ENCODE data around the gene SLU7. TPM values are rescaled to one million over a fixed set of nuclear protein-coding genes. Genes with fewer than 3 reads are reported as not detected.

The SLU7 gene
- total RNA-seq, 4 donors from 2014 or later = 70.1 to 122 (median 96.3) TPM

DNA sequence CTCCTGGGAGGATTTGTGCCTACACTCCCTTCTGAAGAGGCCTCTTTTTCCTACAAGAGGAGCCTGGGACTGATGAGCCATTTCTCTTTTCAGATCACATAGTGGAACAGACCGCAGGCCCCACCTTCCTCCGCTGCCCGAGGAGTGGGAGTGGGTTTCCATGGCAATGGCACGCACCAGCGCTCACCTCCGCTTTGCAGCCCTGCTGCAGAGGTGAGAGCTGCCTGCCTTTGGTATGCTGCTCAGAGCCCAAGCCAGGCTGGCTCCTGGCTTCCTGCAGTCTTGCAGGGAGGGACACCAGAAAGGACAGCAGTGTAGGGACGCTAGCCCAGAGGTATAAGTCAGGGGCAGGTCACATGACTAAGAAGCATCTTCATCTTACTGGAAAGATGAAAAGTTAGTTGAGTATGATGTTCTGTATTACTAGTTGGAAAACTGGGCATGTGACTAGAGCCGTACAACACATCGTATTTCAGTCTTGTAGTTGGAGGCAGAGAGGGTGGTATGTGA lies 15.2 kb upstream of the SLU7 start:
- H3K4me3 ChIP-seq (replicated peaks in 1 of 3) = no peak overlapping the region
- peak in 1 of 2 donors; percentile 69 for TF ChIP-seq POLR2A (IDR thresholded peaks at IDR 0.05)
- TF ChIP-seq, protein P1, sequence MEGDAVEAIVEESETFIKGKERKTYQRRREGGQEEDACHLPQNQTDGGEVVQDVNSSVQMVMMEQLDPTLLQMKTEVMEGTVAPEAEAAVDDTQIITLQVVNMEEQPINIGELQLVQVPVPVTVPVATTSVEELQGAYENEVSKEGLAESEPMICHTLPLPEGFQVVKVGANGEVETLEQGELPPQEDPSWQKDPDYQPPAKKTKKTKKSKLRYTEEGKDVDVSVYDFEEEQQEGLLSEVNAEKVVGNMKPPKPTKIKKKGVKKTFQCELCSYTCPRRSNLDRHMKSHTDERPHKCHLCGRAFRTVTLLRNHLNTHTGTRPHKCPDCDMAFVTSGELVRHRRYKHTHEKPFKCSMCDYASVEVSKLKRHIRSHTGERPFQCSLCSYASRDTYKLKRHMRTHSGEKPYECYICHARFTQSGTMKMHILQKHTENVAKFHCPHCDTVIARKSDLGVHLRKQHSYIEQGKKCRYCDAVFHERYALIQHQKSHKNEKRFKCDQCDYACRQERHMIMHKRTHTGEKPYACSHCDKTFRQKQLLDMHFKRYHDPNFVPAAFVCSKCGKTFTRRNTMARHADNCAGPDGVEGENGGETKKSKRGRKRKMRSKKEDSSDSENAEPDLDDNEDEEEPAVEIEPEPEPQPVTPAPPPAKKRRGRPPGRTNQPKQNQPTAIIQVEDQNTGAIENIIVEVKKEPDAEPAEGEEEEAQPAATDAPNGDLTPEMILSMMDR (IDR thresholded peaks at IDR 0.05) = no peak
- H3K27ac ChIP-seq = peak overlapping the region; percentile 58 to 85 (median 85)
- peak; percentile 98 for DNase-seq
- intact Hi-C loops (cut with DNase I) = loop anchor here (10.0 kb wide), 1 partner anchor 81 kb away; no protein-coding TSS in a partner anchor
- 25 to 54% methylated on average over 9 of the region's 9 CpGs for WGBS, 2 donors
- H3K9me3 ChIP-seq = no peaks in the 10 kb centered on the region
- H3K27me3 ChIP-seq = no peaks in the 10 kb centered on the region
- no peaks in the 10 kb centered on the region for H3K36me3 ChIP-seq
- peaks cover 19 to 52% of the 10 kb centered on the region in 2 donors for H3K4me1 ChIP-seq

DNA sequence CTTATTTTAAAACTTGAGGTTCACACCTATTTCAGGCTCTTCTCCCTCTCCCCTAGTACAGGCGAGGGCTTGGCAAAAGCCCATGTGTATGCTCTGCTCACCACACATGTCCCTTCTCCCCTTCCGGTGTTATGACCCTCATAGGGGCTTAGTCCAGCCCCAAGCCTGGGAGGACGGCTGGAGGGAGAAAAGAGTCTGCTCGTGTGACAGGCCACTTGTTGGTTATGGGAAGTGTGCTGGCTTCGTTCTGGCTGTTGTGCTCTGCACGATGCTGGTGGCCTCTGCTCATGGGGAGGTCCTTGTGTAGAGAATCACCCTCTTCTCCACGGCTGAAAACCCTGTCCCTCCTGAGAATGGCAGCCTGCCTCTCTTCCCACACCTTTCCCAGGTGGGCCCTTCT lies 13.9 kb upstream of the SLU7 start:
- 47 to 67% methylated on average over 7 of the region's 7 CpGs for WGBS, 2 donors
- TF ChIP-seq POLR2A (IDR thresholded peaks at IDR 0.05) = no peak
- TF ChIP-seq, protein P1 (IDR thresholded peaks at IDR 0.05) = no peak

DNA sequence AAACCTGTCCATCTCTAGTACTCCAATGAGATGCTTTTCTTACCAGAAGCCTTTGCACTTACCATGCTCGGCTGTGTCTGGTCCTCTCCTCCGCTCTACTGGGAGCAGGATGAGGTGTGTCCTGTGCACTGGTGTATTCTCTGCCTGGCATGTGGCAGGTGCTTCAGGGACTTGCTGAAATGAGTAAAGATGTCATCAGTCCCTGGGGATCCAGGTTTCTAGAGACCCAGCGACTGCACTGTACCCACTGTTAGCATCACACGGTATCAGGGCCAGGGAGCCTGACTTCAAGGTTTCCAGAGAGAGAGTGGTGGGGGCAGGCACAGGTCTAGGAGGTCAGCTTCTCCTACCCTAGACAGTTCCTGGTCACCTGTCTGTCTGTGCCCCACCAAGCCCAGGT lies 13.3 kb upstream of the SLU7 start:
- H3K27me3 ChIP-seq = no peaks in the 10 kb centered on the region
- DNase-seq = no peak

More for the DNA sequence above, 13.9 kb upstream of the SLU7 start:
- Histone ChIP-seq H3K36me3 (no peaks in the 10 kb centered on the region), H3K4me3 (replicated peaks in 1 of 3) (no peak overlapping the region), H3K27me3 (no peaks in the 10 kb centered on the region), H3K9me3 (no peaks in the 10 kb centered on the region), H3K4me1 (peaks cover 25 to 58% of the 10 kb centered on the region in 2 donors), H3K27ac (peak overlapping the region; percentile 48 to 85 (median 85))
- intact Hi-C loops (cut with DNase I) = loop anchor here (10.0 kb wide), 1 partner anchor 82 kb away; no protein-coding TSS in a partner anchor
- peak; percentile 44 to 55 for DNase-seq

DNA sequence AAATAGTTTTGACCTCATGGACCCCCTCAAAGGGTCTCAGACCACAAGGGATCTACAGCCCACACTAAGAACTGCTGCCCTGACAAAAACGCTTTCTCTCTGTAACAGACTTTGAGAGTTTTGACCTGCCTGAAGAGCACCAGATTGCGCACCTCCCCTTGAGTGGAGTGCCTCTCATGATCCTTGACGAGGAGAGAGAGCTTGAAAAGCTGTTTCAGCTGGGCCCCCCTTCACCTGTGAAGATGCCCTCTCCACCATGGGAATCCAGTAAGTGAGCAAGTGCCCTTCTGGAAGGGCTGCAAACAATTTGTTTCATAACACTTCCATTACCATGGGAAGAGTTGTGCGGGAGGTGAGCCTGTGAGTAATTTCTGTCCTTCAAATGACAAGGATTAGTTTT lies 8.7 kb upstream of the SLU7 start:
- Histone ChIP-seq H3K9me3 (no peaks in the 10 kb centered on the region), H3K4me1 (peaks cover 49 to 79% of the 10 kb centered on the region in 2 donors), H3K27me3 (no peaks in the 10 kb centered on the region), H3K27ac (peak overlapping the region; percentile 28 to 78 (median 72)), H3K36me3 (no peaks in the 10 kb centered on the region), H3K4me3 (replicated peaks in 1 of 3) (no peak overlapping the region)
- intact Hi-C loops (cut with DNase I) = no loop called here
- DNase-seq = peak; percentile 88 to 90
- TF ChIP-seq POLR2A (IDR thresholded peaks at IDR 0.05) = peak in 1 of 2 donors; percentile 52
- TF ChIP-seq, protein P1 (IDR thresholded peaks at IDR 0.05) = no peak
- 33 to 46% methylated on average over 4 of the region's 4 CpGs for WGBS, 2 donors

More for the DNA sequence above, 13.3 kb upstream of the SLU7 start:
- H3K9me3 ChIP-seq = no peaks in the 10 kb centered on the region
- H3K4me3 ChIP-seq (replicated peaks in 1 of 3) = no peak overlapping the region
- peak overlapping the region; percentile 48 to 85 (median 85) for H3K27ac ChIP-seq
- no peaks in the 10 kb centered on the region for H3K36me3 ChIP-seq
- TF ChIP-seq POLR2A (IDR thresholded peaks at IDR 0.05) = no peak
- TF ChIP-seq, protein P1 (IDR thresholded peaks at IDR 0.05) = no peak
- H3K4me1 ChIP-seq = peaks cover 28 to 63% of the 10 kb centered on the region in 2 donors
- 83 to 93% methylated on average over 4 of the region's 4 CpGs for WGBS, 2 donors
- intact Hi-C loops (cut with DNase I) = loop anchor here (10.0 kb wide), 1 partner anchor 83 kb away; no protein-coding TSS in a partner anchor

DNA sequence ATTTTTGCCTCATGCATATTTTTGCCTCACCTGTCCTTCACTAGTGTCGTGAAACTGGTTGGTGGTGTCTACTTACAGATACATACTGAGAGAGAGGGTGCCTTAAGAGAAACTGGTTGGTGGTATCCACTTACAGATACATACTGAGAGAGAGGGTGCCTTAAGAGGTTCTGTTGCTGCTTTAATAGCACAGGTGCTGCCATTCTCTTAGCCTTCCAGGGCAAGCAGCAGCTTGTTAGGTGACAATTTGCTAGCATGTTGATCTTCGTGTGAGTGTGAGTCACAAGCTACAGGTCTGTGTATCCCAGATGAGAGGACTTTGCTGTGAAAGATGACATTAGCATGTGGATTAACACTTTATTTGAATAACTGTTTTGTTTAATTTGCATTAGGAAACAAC lies 4.2 kb upstream of the SLU7 start:
- H3K4me3 ChIP-seq (replicated peaks in 1 of 3) = peak overlapping the region in 1 of 3 donors; percentile 9
- intact Hi-C loops (cut with DNase I) = no loop called here
- H3K36me3 ChIP-seq = no peaks in the 10 kb centered on the region
- no peaks in the 10 kb centered on the region for H3K27me3 ChIP-seq
- WGBS, 2 donors = 46 to 51% methylated on average over 2 of the region's 2 CpGs
- H3K27ac ChIP-seq = peak overlapping the region; percentile 51 to 87 (median 80)
- DNase-seq = no peak
- H3K4me1 ChIP-seq = peaks cover 49 to 56% of the 10 kb centered on the region in 2 donors
- H3K9me3 ChIP-seq = no peaks in the 10 kb centered on the region
- TF ChIP-seq, protein P1 (IDR thresholded peaks at IDR 0.05) = no peak
- no peak for TF ChIP-seq POLR2A (IDR thresholded peaks at IDR 0.05)
